Small intestine (tissue), 7 donors: ENCODE data around the gene CNGA1. TPM values are rescaled to one million over a fixed set of nuclear protein-coding genes. Genes with fewer than 3 reads are reported as not detected.
"Not testable (repeated sequence)": the region's sequence is repeated elsewhere in the genome, so short reads cannot be mapped to it uniquely, and the experiment has no call there.

Experiments used
- DNase-seq, 2 donors: peaks; one replicate each; pipeline versions ENCODE4 v3.0.0 to v3.0.0-alpha.2; 2013
- FAIRE-seq: peaks from 2 replicates; lab custom pipeline; 2012; peaks lifted over from hg19 to GRCh38; lab: Jason Lieb, UNC
- H3K27ac ChIP-seq, 3 donors: one replicate each; pipeline ENCODE4 v1.5.1; 2013; ENCODE audit warnings: low read length in 2 of 3, mild to moderate bottlenecking in 2 of 3, control low read depth in 1 of 3, inconsistent platforms in 1 of 3, low read depth in 1 of 3, moderate library complexity in 1 of 3
- H3K27me3 ChIP-seq, 3 donors: one replicate each; pipeline ENCODE4 v1.6.1; 2013; ENCODE audit warnings: low read length in 3 of 3, inconsistent platforms in 1 of 3; ENCODE audit not compliant: control insufficient read depth in 3 of 3, insufficient read depth in 3 of 3
- H3K36me3 ChIP-seq, 3 donors: one replicate each; pipeline ENCODE4 v1.6.1; 2013; ENCODE audit warnings: low read length in 3 of 3, inconsistent platforms in 1 of 3, low read depth in 1 of 3, mild to moderate bottlenecking in 1 of 3, moderate library complexity in 1 of 3; ENCODE audit not compliant: control insufficient read depth in 3 of 3, insufficient read depth in 2 of 3
- H3K4me1 ChIP-seq, 3 donors: one replicate each; pipeline ENCODE4 v1.6.1; 2013; ENCODE audit warnings: low read length in 2 of 3, inconsistent platforms in 1 of 3, low read depth in 1 of 3, mild to moderate bottlenecking in 1 of 3, moderate library complexity in 1 of 3; ENCODE audit not compliant: control insufficient read depth in 3 of 3, insufficient read depth in 2 of 3
- H3K4me3 ChIP-seq, 3 donors: one replicate each; pipeline ENCODE4 v1.5.1; 2013; ENCODE audit warnings: low read length in 3 of 3, control low read depth in 1 of 3, inconsistent platforms in 1 of 3, low read depth in 1 of 3, mild to moderate bottlenecking in 1 of 3, moderate library complexity in 1 of 3
- H3K9me3 ChIP-seq, 2 donors: one replicate each; pipeline ENCODE4 v1.6.1; 2013; ENCODE audit warnings: low read depth in 1 of 2, low read length in 1 of 2; ENCODE audit not compliant: control insufficient read depth in 2 of 2, insufficient read depth in 1 of 2
- whole genome bisulfite sequencing, 3 donors: extraction: QIAGEN DNeasy Blood & Tissue Kit; methylation state at CpG; one replicate each; pipeline ENCODE4 v1.1.7; 2013; 5-methylcytosine and 5-hydroxymethylcytosine counted together
- polyA plus RNA-seq, 4 donors: library from polyadenylated mRNA; stranded (reverse) in 3 of 4; unstranded in 1 of 4; fragments of 200-250 nt in 3 of 4; fragments of 120-200 nt in 1 of 4; gene quantifications; one replicate each; pipeline versions ENCODE4 v1.2.1 to v1.2.3, GENCODE V29; 2013
- donor health status: healthy with polysubstance abuse.
- donor health status: control.
- donor health status: control.
- donor health status: Bipolar disorder and iron deficiency.
- donor health status: healthy.

The CNGA1 gene
- polyA plus RNA-seq, 4 donors, result 1.4 to 10.5 (median 6.1) TPM

- FAIRE-seq (no peak), DNase-seq (no peak)
- Histone ChIP-seq H3K4me3 (no peak overlapping the region), H3K9me3 (peaks cover 0 to 28% of the 10 kb centered on the region in 2 donors), H3K27ac (no peak overlapping the region), H3K4me1 (no peaks in the 10 kb centered on the region), H3K36me3 (no peaks in the 10 kb centered on the region), H3K27me3 (no peaks in the 10 kb centered on the region)
- 82 to 88% (median 84%) methylated on average over 1 of the region's 1 CpG for WGBS, 3 donors
These were observed 20.5 kb downstream of the CNGA1 start for GRCh38 chr4:47996021-47996420.

DNA sequence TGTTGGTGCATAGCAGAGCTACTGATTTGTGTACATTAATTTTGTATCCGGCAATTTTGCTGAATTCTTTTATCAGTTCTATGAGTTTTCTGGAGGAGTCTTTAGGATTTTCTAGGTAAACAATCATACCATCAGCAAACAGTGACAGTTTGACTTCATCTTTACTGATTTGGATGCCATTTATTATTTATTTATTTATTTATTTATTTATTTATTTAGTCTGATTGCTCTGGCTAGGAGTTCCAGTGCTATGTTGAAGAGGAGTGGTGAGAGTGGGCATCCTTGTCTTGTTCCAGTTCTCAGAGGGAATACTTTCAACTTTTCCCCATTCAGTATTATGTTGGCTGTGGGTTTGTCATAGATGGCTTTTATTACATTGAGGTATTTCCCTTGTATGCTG lies 24.0 kb downstream of the CNGA1 start:
- not testable (repeated sequence) for H3K27ac ChIP-seq, H3K4me3 ChIP-seq, H3K36me3 ChIP-seq, DNase-seq, H3K27me3 ChIP-seq, H3K4me1 ChIP-seq, FAIRE-seq
- peaks cover 0 to 24% of the 10 kb centered on the region in 2 donors for H3K9me3 ChIP-seq
- WGBS, 3 donors, result 92 to 100% (median 96%) methylated on average over 1 of the region's 1 CpG

- Histone ChIP-seq H3K9me3 (peaks cover 0 to 14% of the 10 kb centered on the region in 2 donors), H3K36me3 (no peaks in the 10 kb centered on the region), H3K27me3 (no peaks in the 10 kb centered on the region), H3K4me3 (no peak overlapping the region), H3K27ac (no peak overlapping the region), H3K4me1 (no peaks in the 10 kb centered on the region)
- 91 to 94% (median 92%) methylated on average over 5 of the region's 5 CpGs for WGBS, 3 donors
- DNase-seq (no peak), FAIRE-seq (no peak)
These were observed 26.3 kb downstream of the CNGA1 start for GRCh38 chr4:47990145-47990544.

DNA sequence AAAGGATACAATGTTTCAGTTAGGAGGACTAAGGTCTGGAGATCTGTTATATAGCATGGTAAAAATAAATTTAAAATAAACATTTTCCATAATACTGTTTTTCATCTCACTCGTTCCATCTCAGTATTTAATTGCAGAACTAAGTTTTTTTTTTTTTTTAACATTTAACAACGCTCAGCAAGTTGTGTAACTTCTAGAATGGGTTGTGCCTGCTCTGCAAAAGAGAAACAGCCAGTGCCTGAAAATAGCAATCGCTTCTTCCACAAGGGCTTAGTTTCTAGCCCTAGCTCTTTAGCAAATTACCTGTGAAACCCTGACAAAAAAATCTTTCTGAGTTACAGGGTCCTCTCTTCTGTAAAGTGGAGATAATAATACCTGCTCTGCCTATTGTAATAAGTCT lies 41.9 kb downstream of the CNGA1 start:
- no peak for FAIRE-seq

DNA sequence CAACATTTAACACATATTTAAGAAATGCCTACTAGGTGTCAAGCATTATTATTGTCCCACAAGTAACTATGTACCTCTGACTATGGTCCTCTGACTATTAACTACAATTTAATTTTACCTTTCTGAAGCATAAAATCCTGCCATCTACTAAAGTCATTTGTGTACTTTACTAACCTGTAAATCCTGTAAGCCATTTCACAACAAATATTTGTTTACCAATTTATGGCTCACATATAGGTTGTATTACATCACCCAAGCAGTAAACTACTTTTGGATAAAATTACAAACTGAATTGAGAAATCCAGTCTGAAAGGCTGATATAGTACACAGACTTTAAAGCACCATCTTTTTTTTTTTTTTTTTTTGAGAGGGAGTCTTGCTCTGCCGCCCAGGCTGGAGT lies 43.8 kb downstream of the CNGA1 start:
- DNase-seq, result no peak
- no peaks in the 10 kb centered on the region for H3K36me3 ChIP-seq
- H3K27me3 ChIP-seq, result no peaks in the 10 kb centered on the region
- WGBS, 3 donors, result 85 to 100% (median 100%) methylated on average over 1 of the region's 1 CpG
- H3K27ac ChIP-seq, result no peak overlapping the region
- no peaks in the 10 kb centered on the region for H3K4me1 ChIP-seq
- FAIRE-seq, result no peak
- no peak overlapping the region for H3K4me3 ChIP-seq
- H3K9me3 ChIP-seq, result no peaks in the 10 kb centered on the region

More for the DNA sequence above, 41.9 kb downstream of the CNGA1 start:
- H3K4me3 ChIP-seq, result no peak overlapping the region
- no peaks in the 10 kb centered on the region for H3K27me3 ChIP-seq
- no peaks in the 10 kb centered on the region for H3K36me3 ChIP-seq
- 78 to 90% (median 81%) methylated on average over 3 of the region's 3 CpGs for WGBS, 3 donors
- H3K4me1 ChIP-seq, result no peaks in the 10 kb centered on the region
- no peak overlapping the region for H3K27ac ChIP-seq
- no peaks in the 10 kb centered on the region for H3K9me3 ChIP-seq
- no peak for DNase-seq

- H3K27me3 ChIP-seq, result no peaks in the 10 kb centered on the region
- no peaks in the 10 kb centered on the region for H3K36me3 ChIP-seq
- DNase-seq (no peak), FAIRE-seq (no peak)
- no peaks in the 10 kb centered on the region for H3K4me1 ChIP-seq
- H3K9me3 ChIP-seq, result no peaks in the 10 kb centered on the region
- H3K27ac ChIP-seq, result no peak overlapping the region
- H3K4me3 ChIP-seq, result no peak overlapping the region
- WGBS, 3 donors, result 81 to 92% (median 83%) methylated on average over 1 of the region's 1 CpG
These were observed 44.3 kb downstream of the CNGA1 start for GRCh38 chr4:47972181-47972580.

GRCh38 chr4:47968847-47969246 lies 47.6 kb downstream of the CNGA1 start:
- no peak overlapping the region for H3K4me3 ChIP-seq
- no peaks in the 10 kb centered on the region for H3K36me3 ChIP-seq
- DNase-seq, result no peak
- H3K9me3 ChIP-seq, result no peaks in the 10 kb centered on the region
- FAIRE-seq, result no peak
- no peak overlapping the region for H3K27ac ChIP-seq
- H3K27me3 ChIP-seq, result no peaks in the 10 kb centered on the region
- H3K4me1 ChIP-seq, result no peaks in the 10 kb centered on the region

- H3K27ac ChIP-seq, result no peak overlapping the region
- H3K4me3 ChIP-seq, result no peak overlapping the region
- 74 to 80% (median 76%) methylated on average over 6 of the region's 6 CpGs for WGBS, 3 donors
These were observed 61.8 kb downstream of the CNGA1 start for GRCh38 chr4:47954677-47955076.

GRCh38 chr4:47954245-47954644 lies 62.2 kb downstream of the CNGA1 start:
- DNase-seq (no peak), FAIRE-seq (no peak)
- no peak overlapping the region for H3K27ac ChIP-seq
- peaks cover 0 to 4% of the 10 kb centered on the region in 2 donors for H3K9me3 ChIP-seq
- 72 to 84% (median 74%) methylated on average over 10 of the region's 10 CpGs for whole genome bisulfite sequencing, 3 donors
- no peaks in the 10 kb centered on the region for H3K27me3 ChIP-seq
- no peak overlapping the region for H3K4me3 ChIP-seq
- H3K36me3 ChIP-seq, result no peaks in the 10 kb centered on the region
- H3K4me1 ChIP-seq, result no peaks in the 10 kb centered on the region

More at GRCh38 chr4:47954677-47955076, 61.8 kb downstream of the CNGA1 start:
- H3K27me3 ChIP-seq, result no peaks in the 10 kb centered on the region
- H3K4me1 ChIP-seq, result no peaks in the 10 kb centered on the region
- H3K36me3 ChIP-seq, result no peaks in the 10 kb centered on the region
- FAIRE-seq (no peak), DNase-seq (no peak)
- H3K9me3 ChIP-seq, result peaks cover 0 to 4% of the 10 kb centered on the region in 2 donors
